Progenitor cell of endocrine pancreas (in vitro differentiated cells): ENCODE results near the gene DYSF. TPM values are rescaled to one million over a fixed set of nuclear protein-coding genes. Genes with fewer than 3 reads are reported as not detected.

ENCODE experiments used
- DNase-seq: peaks from one replicate; pipeline ENCODE4 v3.0.0; 2021; ENCODE audit warnings: low spot score; ENCODE audit not compliant: unreplicated experiment
- H3K27ac Mint-ChIP-seq: 2 replicates; pipeline ENCODE4 v1.8.0; 2021; ENCODE audit warnings: mild to moderate bottlenecking, moderate library complexity, mixed read lengths
- H3K27me3 Mint-ChIP-seq: 2 replicates; pipeline ENCODE4 v1.8.0; 2021; ENCODE audit warnings: mixed read lengths
- H3K36me3 Mint-ChIP-seq: 2 replicates; pipeline ENCODE4 v1.8.0; 2022; ENCODE audit warnings: mixed read lengths; ENCODE audit not compliant: insufficient read depth
- H3K4me1 Mint-ChIP-seq: 2 replicates; pipeline ENCODE4 v1.8.0; 2021; ENCODE audit warnings: low read depth, mixed read lengths
- H3K4me3 Mint-ChIP-seq: 2 replicates; pipeline ENCODE4 v1.8.0; 2021; ENCODE audit warnings: low read depth, mild to moderate bottlenecking, moderate library complexity, mixed read lengths
- H3K9me3 Mint-ChIP-seq: 2 replicates; pipeline ENCODE4 v1.8.0; 2021; ENCODE audit warnings: low read depth, mixed read lengths
- CTCF ChIP-seq: fragments of 200-600 bp; sonication (generic); IDR thresholded peaks from one replicate; pipeline ENCODE4 v1.5.0; 2021; ENCODE audit warnings: antibody characterized with exemption, mild to moderate bottlenecking; ENCODE audit not compliant: unreplicated experiment
- total RNA-seq: library from RNA; stranded (reverse); gene quantifications from 2 replicates; pipeline ENCODE4 v1.2.1, GENCODE V29; 2021

Gene DYSF
- total RNA-seq, 1 donor from 2014 or later, result 1.4 TPM

- no peak overlapping the region for H3K4me3 Mint-ChIP-seq
- H3K4me1 Mint-ChIP-seq, result no peaks in the 10 kb centered on the region
- H3K36me3 Mint-ChIP-seq, result no peaks in the 10 kb centered on the region
- no peak overlapping the region for H3K27ac Mint-ChIP-seq
- H3K9me3 Mint-ChIP-seq, result no peaks in the 10 kb centered on the region
- H3K27me3 Mint-ChIP-seq, result peaks cover 13% of the 10 kb centered on the region
- TF ChIP-seq CTCF, result no peak
- no peak for DNase-seq
Observed at GRCh38 chr2:71705171-71705960, 252.0 kb downstream of the DYSF start.

GRCh38 chr2:71706121-71706520, 252.8 kb downstream of the DYSF start:
- DNase-seq, result no peak
- no peak overlapping the region for H3K27ac Mint-ChIP-seq
- H3K27me3 Mint-ChIP-seq, result peaks cover 13% of the 10 kb centered on the region
- no peaks in the 10 kb centered on the region for H3K36me3 Mint-ChIP-seq
- H3K4me1 Mint-ChIP-seq, result no peaks in the 10 kb centered on the region
- H3K9me3 Mint-ChIP-seq, result no peaks in the 10 kb centered on the region
- no peak for TF ChIP-seq CTCF
- H3K4me3 Mint-ChIP-seq, result no peak overlapping the region

GRCh38 chr2:71706836-71707235, 253.5 kb downstream of the DYSF start:
- Mint-ChIP-seq H3K9me3 (no peaks in the 10 kb centered on the region), H3K4me3 (no peak overlapping the region), H3K27ac (no peak overlapping the region), H3K4me1 (no peaks in the 10 kb centered on the region), H3K36me3 (no peaks in the 10 kb centered on the region), H3K27me3 (peaks cover 13% of the 10 kb centered on the region)
- no peak for DNase-seq
- no peak for TF ChIP-seq CTCF

- no peak overlapping the region for H3K27ac Mint-ChIP-seq
- TF ChIP-seq CTCF, result no peak
- H3K36me3 Mint-ChIP-seq, result no peaks in the 10 kb centered on the region
- H3K4me1 Mint-ChIP-seq, result no peaks in the 10 kb centered on the region
- H3K27me3 Mint-ChIP-seq, result peaks cover 12% of the 10 kb centered on the region
- H3K9me3 Mint-ChIP-seq, result no peaks in the 10 kb centered on the region
- H3K4me3 Mint-ChIP-seq, result no peak overlapping the region
- no peak for DNase-seq
Observed at GRCh38 chr2:71710367-71711132, 257.2 kb downstream of the DYSF start.

GRCh38 chr2:71711133-71711855, 257.9 kb downstream of the DYSF start:
- DNase-seq, result no peak

More at GRCh38 chr2:71711133-71711855, 257.9 kb downstream of the DYSF start:
- H3K27ac Mint-ChIP-seq, result peak overlapping the region; percentile 13
- no peaks in the 10 kb centered on the region for H3K9me3 Mint-ChIP-seq
- no peaks in the 10 kb centered on the region for H3K4me1 Mint-ChIP-seq
- peaks cover 12% of the 10 kb centered on the region for H3K27me3 Mint-ChIP-seq
- H3K4me3 Mint-ChIP-seq, result no peak overlapping the region
- no peaks in the 10 kb centered on the region for H3K36me3 Mint-ChIP-seq
- TF ChIP-seq CTCF, result no peak
